ENCODE measurements around the gene RAD51B. TPM values are rescaled to one million over a fixed set of nuclear protein-coding genes. Genes with fewer than 3 reads are reported as not detected.

Gene RAD51B
- total RNA-seq, 1 experiment from 2014 or later = 29.9 TPM

DNA sequence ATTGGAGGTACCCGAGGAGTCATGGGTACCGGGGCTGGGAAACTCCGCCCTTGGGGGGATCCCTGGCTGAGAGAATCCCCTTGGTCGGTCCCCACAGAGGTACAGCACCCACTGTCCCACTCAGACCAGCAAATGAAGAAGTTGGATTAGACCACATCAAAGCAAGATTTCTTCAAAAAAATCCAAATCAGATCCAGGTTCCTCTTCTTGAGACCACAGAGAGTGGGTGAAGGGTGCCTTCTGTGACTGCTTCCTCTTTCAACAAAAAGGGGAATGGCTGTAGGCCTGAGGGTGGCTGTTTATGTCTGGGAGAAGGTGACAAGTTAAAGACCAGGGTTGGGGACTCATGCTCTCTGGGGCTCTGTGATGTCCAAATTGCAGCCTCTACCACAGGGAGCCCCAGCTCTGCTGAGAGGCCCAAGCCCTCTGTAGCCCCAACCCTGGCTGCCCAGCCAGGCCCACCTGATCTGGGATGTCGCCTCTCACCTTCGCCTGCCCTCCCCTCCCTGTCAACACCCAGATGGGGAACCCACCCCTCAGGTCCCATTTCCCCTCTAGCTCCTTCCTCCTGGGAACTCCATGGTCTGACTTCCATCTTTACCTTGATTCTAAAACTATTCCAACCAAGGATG lies 922.4 kb downstream of the RAD51B start:
- H3F3A ChIP-seq (ENCODE audit: insufficient read depth, low read depth) = no peaks in the 10 kb centered on the region
- H4K20me1 ChIP-seq (ENCODE audit: insufficient read depth) = no peaks in the 10 kb centered on the region
- TF ChIP-seq EZH2 (IDR thresholded peaks at IDR 0.05; ENCODE audit: low read depth) = no peak
- no peak for TF ChIP-seq CTCF (conservative IDR thresholded peaks at IDR 0.05)
- no peak overlapping the region for H2AFZ ChIP-seq
- H3K27ac ChIP-seq = no peak overlapping the region
- no peak overlapping the region for H3K4me3 ChIP-seq
- DNase-seq = no peak
- POLR2A ChIA-PET (ENCODE audit: unreplicated experiment) = no interaction called here
- CTCF ChIA-PET = no interaction called here
- BruUV-seq (replicated peaks) = no TSS peak
- no peaks in the 10 kb centered on the region for H3K9me2 ChIP-seq (ENCODE audit: insufficient read depth)
- no peak overlapping the region for H3K4me2 ChIP-seq
- no peaks in the 10 kb centered on the region for H3K36me3 ChIP-seq (ENCODE audit: low read depth)
- H3K9me3 ChIP-seq (ENCODE audit: insufficient read depth, low read depth) = no peaks in the 10 kb centered on the region; the same call in 1 of the 2 replicates
- intact Hi-C loops (cut with micrococcal nuclease; ENCODE audit: unreplicated experiment) = no loop called here
- peaks cover under 1% of the 10 kb centered on the region for H3K4me1 ChIP-seq (replicated peaks; ENCODE audit: insufficient read depth)
- no peaks in the 10 kb centered on the region for H3K79me2 ChIP-seq (ENCODE audit: low read depth)
- no peaks in the 10 kb centered on the region for H3K27me3 ChIP-seq (ENCODE audit: insufficient read depth, low read depth)

DNA sequence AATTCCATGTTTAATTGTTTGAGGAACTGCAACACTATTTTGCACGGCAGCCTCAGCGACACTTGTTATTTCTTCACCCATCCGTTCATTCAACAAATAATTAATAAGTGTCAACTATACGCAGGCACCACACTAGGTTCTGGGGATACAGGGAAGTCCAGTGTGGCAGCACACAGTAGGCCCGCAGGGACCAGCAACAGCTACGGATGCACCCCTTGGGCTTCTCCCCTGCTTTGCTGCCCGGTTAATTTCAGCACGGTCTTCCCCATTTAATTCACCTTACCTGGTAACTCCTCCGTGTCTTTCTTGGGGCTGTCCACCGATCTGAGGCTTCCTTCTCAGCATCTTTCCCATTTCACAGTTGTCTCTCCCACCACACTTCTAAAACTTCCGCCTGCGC lies 925.0 kb downstream of the RAD51B start:
- no peak overlapping the region for H2AFZ ChIP-seq
- no peak overlapping the region for H3K4me3 ChIP-seq
- intact Hi-C loops (cut with micrococcal nuclease; ENCODE audit: unreplicated experiment) = no loop called here
- H3K4me2 ChIP-seq = no peak overlapping the region
- H3K27ac ChIP-seq = no peak overlapping the region
- no peaks in the 10 kb centered on the region for H3K36me3 ChIP-seq (ENCODE audit: low read depth)
- DNase-seq = no peak
- BruUV-seq (replicated peaks) = no TSS peak
- POLR2A ChIA-PET (ENCODE audit: unreplicated experiment) = no interaction called here
- H3K9me3 ChIP-seq (ENCODE audit: insufficient read depth, low read depth) = no peaks in the 10 kb centered on the region; the same call in 1 of the 2 replicates
- no peaks in the 10 kb centered on the region for H3K4me1 ChIP-seq (replicated peaks; ENCODE audit: insufficient read depth)
- H3K79me2 ChIP-seq (ENCODE audit: low read depth) = no peaks in the 10 kb centered on the region
- CTCF ChIA-PET = no interaction called here
- H3K9me2 ChIP-seq (ENCODE audit: insufficient read depth) = no peaks in the 10 kb centered on the region
- no peaks in the 10 kb centered on the region for H4K20me1 ChIP-seq (ENCODE audit: insufficient read depth)
- H3F3A ChIP-seq (ENCODE audit: insufficient read depth, low read depth) = no peaks in the 10 kb centered on the region
- TF ChIP-seq EZH2 (IDR thresholded peaks at IDR 0.05; ENCODE audit: low read depth) = no peak
- no peak for TF ChIP-seq CTCF (conservative IDR thresholded peaks at IDR 0.05)
- no peaks in the 10 kb centered on the region for H3K27me3 ChIP-seq (ENCODE audit: insufficient read depth, low read depth)

- no peak for DNase-seq
- Histone ChIP-seq H3K36me3 (ENCODE audit: low read depth) (no peaks in the 10 kb centered on the region), H3K4me2 (no peak overlapping the region), H3K9me2 (ENCODE audit: insufficient read depth) (no peaks in the 10 kb centered on the region), H3K27me3 (ENCODE audit: insufficient read depth, low read depth) (no peaks in the 10 kb centered on the region), H3K9me3 (ENCODE audit: insufficient read depth, low read depth) (no peaks in the 10 kb centered on the region), H3K4me1 (replicated peaks; ENCODE audit: insufficient read depth) (no peaks in the 10 kb centered on the region), H2AFZ (no peak overlapping the region), H4K20me1 (ENCODE audit: insufficient read depth) (no peaks in the 10 kb centered on the region), H3K79me2 (ENCODE audit: low read depth) (no peaks in the 10 kb centered on the region), H3K27ac (no peak overlapping the region), H3F3A (ENCODE audit: insufficient read depth, low read depth) (no peaks in the 10 kb centered on the region), H3K4me3 (no peak overlapping the region)
- TF ChIP-seq EZH2 (IDR thresholded peaks at IDR 0.05; ENCODE audit: low read depth) (no peak), CTCF (conservative IDR thresholded peaks at IDR 0.05) (no peak)
- no TSS peak for BruUV-seq (replicated peaks)
- intact Hi-C loops (cut with micrococcal nuclease; ENCODE audit: unreplicated experiment) = no loop called here
- ChIA-PET POLR2A (ENCODE audit: unreplicated experiment) (interaction anchor here (0.7 kb wide), 1 partner anchor 25 kb away, joined by 3 read pairs; no protein-coding TSS in a partner anchor), CTCF (no interaction called here)
Observed at GRCh38 chr14:68747393-68747792, 927.8 kb downstream of the RAD51B start.
